Activated T-helper 1 cell treated with anti-CD3 and anti-CD28 coated beads, Interleukin-12 subunit alpha, Interleukin-12 subunit beta, Interleukin-2, Interleukin-4 antibody, amounts not matched to agents 30 ng/mL and 10 ng/mL and 1 ng/mL, durations not matched to agents 14 hours and 24 hours and 36 hours (primary cell): ENCODE data around the gene NXPE2. TPM values are rescaled to one million over a fixed set of nuclear protein-coding genes. Genes with fewer than 3 reads are reported as not detected.

Experiments used
- DNase-seq: peaks from one replicate; pipeline ENCODE4 v3.0.0; 2021; ENCODE audit warnings: low spot score
- H3K27ac Mint-ChIP-seq: one replicate; pipeline ENCODE4 v1.8.0; 2021; ENCODE audit warnings: mild to moderate bottlenecking, mixed read lengths
- H3K27me3 Mint-ChIP-seq: one replicate; pipeline ENCODE4 v1.8.0; 2022; ENCODE audit warnings: mild to moderate bottlenecking, moderate library complexity, mixed read lengths; ENCODE audit not compliant: insufficient read depth
- H3K36me3 Mint-ChIP-seq: one replicate; pipeline ENCODE4 v1.8.0; 2021; ENCODE audit warnings: low read depth, mixed read lengths
- H3K4me1 Mint-ChIP-seq: one replicate; pipeline ENCODE4 v1.8.0; 2021; ENCODE audit warnings: low read depth, mixed read lengths
- H3K4me3 Mint-ChIP-seq: one replicate; pipeline ENCODE4 v1.8.0; 2021; ENCODE audit warnings: mild to moderate bottlenecking, moderate library complexity, mixed read lengths
- H3K9me3 Mint-ChIP-seq: one replicate; pipeline ENCODE4 v1.8.0; 2021; ENCODE audit warnings: mixed read lengths
- intact Hi-C: fragments of 100-400 bp; cut with micrococcal nuclease; formaldehyde crosslinking; loops from one replicate; pipeline ENCODE4 v1.15.1; 2024
- total RNA-seq: library from RNA; stranded (reverse); gene quantifications from 2 replicates; pipeline ENCODE4 v1.2.3, GENCODE V29; 2022

Gene NXPE2
- total RNA-seq, 1 donor from 2014 or later = not detected

DNA sequence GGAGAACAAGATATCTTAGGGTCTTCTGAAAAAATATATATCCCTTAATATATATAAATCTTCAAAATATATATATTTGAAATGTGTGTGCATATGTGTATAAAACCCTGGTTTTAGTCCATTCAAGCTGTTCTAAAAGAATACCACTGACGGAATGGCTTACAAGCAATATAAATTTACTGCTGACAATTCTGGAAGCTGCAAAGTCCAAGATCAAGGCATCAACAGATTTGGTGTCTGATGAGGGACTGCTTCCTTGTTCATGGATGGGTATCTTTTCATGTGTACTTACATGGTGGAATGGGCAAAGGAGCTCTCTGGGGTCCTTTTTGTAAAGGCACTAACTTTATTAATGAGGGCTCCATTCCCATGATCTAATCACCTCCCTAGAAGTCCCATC lies 6.8 kb downstream of the NXPE2 start:
- DNase-seq = no peak
- H3K36me3 Mint-ChIP-seq = no peaks in the 10 kb centered on the region
- no peaks in the 10 kb centered on the region for H3K27me3 Mint-ChIP-seq

GRCh38 chr11:114705280-114706024 lies 27.1 kb downstream of the NXPE2 start:
- intact Hi-C loops = no loop called here

More for the DNA sequence above, 6.8 kb downstream of the NXPE2 start:
- Mint-ChIP-seq H3K9me3 (peaks cover 14% of the 10 kb centered on the region), H3K4me1 (no peaks in the 10 kb centered on the region), H3K27ac (no peak overlapping the region), H3K4me3 (no peak overlapping the region)
- intact Hi-C loops = no loop called here

GRCh38 chr11:114709960-114710359 lies 31.6 kb downstream of the NXPE2 start:
- no peaks in the 10 kb centered on the region for H3K4me1 Mint-ChIP-seq
- no peak for DNase-seq
- H3K27me3 Mint-ChIP-seq = no peaks in the 10 kb centered on the region
- H3K36me3 Mint-ChIP-seq = no peaks in the 10 kb centered on the region
- intact Hi-C loops = no loop called here
- H3K27ac Mint-ChIP-seq = no peak overlapping the region
- H3K4me3 Mint-ChIP-seq = no peak overlapping the region
- no peaks in the 10 kb centered on the region for H3K9me3 Mint-ChIP-seq

More at GRCh38 chr11:114705280-114706024, 27.1 kb downstream of the NXPE2 start:
- Mint-ChIP-seq H3K27me3 (no peaks in the 10 kb centered on the region), H3K36me3 (no peaks in the 10 kb centered on the region), H3K4me3 (no peak overlapping the region), H3K9me3 (no peaks in the 10 kb centered on the region), H3K4me1 (no peaks in the 10 kb centered on the region), H3K27ac (no peak overlapping the region)
- no peak for DNase-seq

GRCh38 chr11:114713756-114714155 lies 35.4 kb downstream of the NXPE2 start:
- Mint-ChIP-seq H3K27ac (no peak overlapping the region), H3K27me3 (no peaks in the 10 kb centered on the region), H3K36me3 (no peaks in the 10 kb centered on the region), H3K4me3 (no peak overlapping the region), H3K4me1 (no peaks in the 10 kb centered on the region), H3K9me3 (no peaks in the 10 kb centered on the region)
- no peak for DNase-seq
- intact Hi-C loops = no loop called here

DNA sequence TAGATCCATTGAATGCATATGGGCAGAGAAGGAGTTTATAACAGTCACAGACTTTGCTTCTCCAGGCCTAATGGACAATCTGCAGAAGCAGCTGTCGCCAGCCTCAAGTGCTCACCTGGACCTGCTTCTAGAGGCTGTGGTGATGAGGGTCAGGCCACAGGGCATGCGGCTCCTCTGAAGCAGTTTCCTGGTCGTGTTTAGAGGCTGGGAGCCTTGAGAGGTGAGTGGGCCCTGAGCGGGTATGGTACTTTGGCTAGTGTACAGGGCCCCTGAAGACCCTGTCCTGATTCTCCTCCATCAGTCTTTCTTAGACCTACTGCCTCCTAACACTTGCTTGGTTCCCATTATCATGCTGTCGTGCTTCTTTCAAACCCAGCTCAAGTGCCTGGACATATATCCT lies 41.2 kb downstream of the NXPE2 start:
- intact Hi-C loops = no loop called here
- H3K27me3 Mint-ChIP-seq = no peaks in the 10 kb centered on the region
- H3K36me3 Mint-ChIP-seq = no peaks in the 10 kb centered on the region
- no peak for DNase-seq
- H3K4me1 Mint-ChIP-seq = no peaks in the 10 kb centered on the region
- no peak overlapping the region for H3K27ac Mint-ChIP-seq
- H3K4me3 Mint-ChIP-seq = no peak overlapping the region
- H3K9me3 Mint-ChIP-seq = no peaks in the 10 kb centered on the region

DNA sequence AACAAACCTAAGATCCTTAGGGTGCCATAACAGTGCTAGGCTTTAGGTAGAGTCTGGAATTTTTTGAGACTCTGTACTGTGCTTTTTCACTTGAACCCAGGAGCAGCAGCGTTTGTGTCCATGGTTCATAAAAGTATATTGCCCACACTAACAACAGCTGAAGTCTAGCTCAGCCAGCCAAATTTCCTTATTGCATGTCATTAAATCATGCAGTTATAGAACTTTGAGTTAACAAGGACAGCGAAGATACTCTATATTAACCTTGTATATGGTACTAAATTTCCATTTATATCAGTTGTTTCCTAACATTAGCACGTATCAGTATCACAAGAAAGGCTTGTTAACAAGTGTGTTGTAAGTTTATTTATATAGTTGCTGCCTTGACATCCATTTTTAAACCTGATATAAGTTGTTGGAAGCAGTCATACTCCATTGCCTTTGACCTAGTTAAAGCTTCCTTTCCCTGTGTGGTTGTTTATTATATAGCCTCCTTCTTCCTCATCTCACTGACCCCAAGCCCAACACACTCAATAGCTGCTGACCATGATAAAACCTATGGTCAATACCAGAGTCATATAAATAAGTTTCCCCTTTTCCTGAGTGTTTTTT lies 46.7 kb downstream of the NXPE2 start:
- no peaks in the 10 kb centered on the region for H3K36me3 Mint-ChIP-seq
- DNase-seq = no peak
- intact Hi-C loops = no loop called here
- no peak overlapping the region for H3K4me3 Mint-ChIP-seq
- H3K4me1 Mint-ChIP-seq = no peaks in the 10 kb centered on the region
- no peaks in the 10 kb centered on the region for H3K9me3 Mint-ChIP-seq
- no peaks in the 10 kb centered on the region for H3K27me3 Mint-ChIP-seq
- no peak overlapping the region for H3K27ac Mint-ChIP-seq

GRCh38 chr11:114725623-114726022 lies 47.3 kb downstream of the NXPE2 start:
- intact Hi-C loops = no loop called here
- Mint-ChIP-seq H3K9me3 (no peaks in the 10 kb centered on the region), H3K27me3 (no peaks in the 10 kb centered on the region), H3K27ac (no peak overlapping the region), H3K36me3 (no peaks in the 10 kb centered on the region), H3K4me1 (no peaks in the 10 kb centered on the region), H3K4me3 (no peak overlapping the region)
- no peak for DNase-seq

- no peaks in the 10 kb centered on the region for H3K36me3 Mint-ChIP-seq
- intact Hi-C loops = loop anchor here (10.0 kb wide), 1 partner anchor 1538 kb away; no protein-coding TSS in a partner anchor
- H3K9me3 Mint-ChIP-seq = no peaks in the 10 kb centered on the region
- H3K4me3 Mint-ChIP-seq = no peak overlapping the region
- no peaks in the 10 kb centered on the region for H3K27me3 Mint-ChIP-seq
- no peak for DNase-seq
- no peak overlapping the region for H3K27ac Mint-ChIP-seq
- no peaks in the 10 kb centered on the region for H3K4me1 Mint-ChIP-seq
Observed at GRCh38 chr11:114736806-114737205, 58.5 kb downstream of the NXPE2 start.

DNA sequence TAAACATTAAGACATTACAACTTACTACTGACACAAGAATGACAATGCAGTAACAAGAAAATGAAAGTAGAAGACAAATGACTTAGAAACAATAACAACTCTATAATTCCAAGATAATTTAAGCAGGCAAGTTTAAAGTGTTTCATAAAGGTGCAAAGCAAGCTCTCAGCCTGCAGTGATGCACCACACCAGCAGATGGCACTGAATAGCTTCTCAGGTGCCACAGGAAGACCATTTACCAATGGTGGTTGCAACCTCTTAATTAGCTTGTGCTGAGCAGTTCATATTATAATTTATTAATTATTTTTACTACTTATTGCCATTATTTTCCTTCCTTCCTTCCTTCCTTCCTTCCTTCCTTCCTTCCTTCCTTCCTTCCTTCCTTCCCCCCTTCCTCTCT lies 60.6 kb downstream of the NXPE2 start:
- Mint-ChIP-seq H3K9me3 (no peaks in the 10 kb centered on the region), H3K36me3 (no peaks in the 10 kb centered on the region), H3K27me3 (no peaks in the 10 kb centered on the region), H3K4me1 (no peaks in the 10 kb centered on the region), H3K27ac (no peak overlapping the region), H3K4me3 (no peak overlapping the region)
- intact Hi-C loops = loop anchor here (10.0 kb wide), 1 partner anchor 1536 kb away; no protein-coding TSS in a partner anchor
- no peak for DNase-seq

DNA sequence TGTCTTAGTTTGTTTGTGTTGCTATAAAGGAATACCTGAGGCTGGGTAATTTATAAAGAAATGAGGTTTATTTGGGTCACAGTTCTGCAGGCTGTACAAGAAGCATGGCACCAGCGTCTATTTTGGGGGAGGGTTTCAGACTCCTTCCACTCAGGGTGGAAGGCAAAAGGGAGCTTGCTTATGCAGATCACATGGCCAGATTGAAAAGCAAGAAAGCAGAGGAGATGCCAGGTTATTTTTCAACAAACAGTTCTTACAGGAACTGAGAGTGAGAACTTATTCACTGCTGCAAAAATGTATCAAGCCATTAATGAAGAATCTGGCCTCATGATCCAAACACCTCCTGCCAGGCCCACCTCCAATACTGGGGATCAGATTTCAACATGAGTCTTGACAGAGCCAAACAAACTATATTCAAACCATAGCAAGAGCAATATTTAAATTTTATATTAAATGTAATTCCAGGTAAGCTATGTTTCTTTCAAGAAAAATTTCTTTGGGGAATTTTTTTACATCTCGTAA lies 66.9 kb downstream of the NXPE2 start:
- Mint-ChIP-seq H3K36me3 (no peaks in the 10 kb centered on the region), H3K4me1 (no peaks in the 10 kb centered on the region), H3K4me3 (no peak overlapping the region), H3K9me3 (no peaks in the 10 kb centered on the region), H3K27me3 (peaks cover 5% of the 10 kb centered on the region), H3K27ac (no peak overlapping the region)
- no peak for DNase-seq
- intact Hi-C loops = no loop called here

DNA sequence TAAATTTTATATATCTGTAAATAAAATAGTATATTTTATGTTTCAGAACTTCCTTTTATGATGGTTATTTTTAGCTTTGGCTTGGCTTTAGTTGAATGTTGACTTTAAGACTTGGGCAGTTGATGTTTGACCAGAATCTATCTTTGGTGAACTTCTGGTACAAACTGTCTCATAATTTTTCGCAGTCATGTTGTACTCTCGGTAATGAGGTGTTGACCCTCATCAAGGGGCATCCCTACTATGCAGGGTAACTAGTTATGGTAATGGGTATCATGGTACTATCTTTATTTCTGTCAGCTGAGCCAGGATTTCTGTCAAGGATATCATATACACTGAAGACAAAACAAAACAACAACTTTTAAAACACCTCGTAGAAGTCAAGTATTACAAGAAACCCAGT lies 67.7 kb downstream of the NXPE2 start:
- H3K9me3 Mint-ChIP-seq = no peaks in the 10 kb centered on the region
- no peaks in the 10 kb centered on the region for H3K4me1 Mint-ChIP-seq
- DNase-seq = no peak
- H3K27me3 Mint-ChIP-seq = peaks cover 5% of the 10 kb centered on the region
- H3K4me3 Mint-ChIP-seq = no peak overlapping the region
- intact Hi-C loops = no loop called here
- H3K36me3 Mint-ChIP-seq = no peaks in the 10 kb centered on the region
- no peak overlapping the region for H3K27ac Mint-ChIP-seq
